MM.1S (cell line): ENCODE measurements around the gene XPOT.

ENCODE experiments used
- CTCF ChIP-seq: fragments of 300-600 bp; sonication (generic); IDR thresholded peaks from 2 replicates; pipeline ENCODE4 v1.5.1; 2016; ENCODE audit warnings: antibody characterized with exemption, low read length, mixed read lengths
- EZH2phosphoT487 ChIP-seq: fragments of 300-600 bp; sonication (generic); IDR thresholded peaks from 2 replicates; pipeline ENCODE4 v1.6.1; 2018; ENCODE audit warnings: antibody characterized with exemption, low read length

GRCh38 chr12:64450711-64451486 is 46.7 kb downstream of the XPOT start:
- TF ChIP-seq CTCF = no peak
- no peak for TF ChIP-seq EZH2phosphoT487
